Epithelial cell of proximal tubule (primary cell): Measurements from ENCODE around the gene MTURN. TPM values are rescaled to one million over a fixed set of nuclear protein-coding genes. Genes with fewer than 3 reads are reported as not detected.

Experiments used
- DNase-seq: peaks from one replicate; pipeline ENCODE4 v3.0.0-alpha.2; 2011; ENCODE audit warnings: low read depth
- H3K4me3 ChIP-seq: 2 replicates; pipeline ENCODE4 v1.5.1; 2011; ENCODE audit warnings: low read depth, mild to moderate bottlenecking, low read length
- CTCF ChIP-seq: conservative IDR thresholded peaks from 2 replicates; pipeline ENCODE4 v1.5.1; 2012; ENCODE audit warnings: low read depth, mild to moderate bottlenecking, low read length
- total RNA-seq: library from RNA; depleted of rRNA; stranded (reverse); fragments of >200 nt; gene quantifications from 2 replicates; pipeline ENCODE4 v1.2.3, GENCODE V29; 2015

The MTURN gene
- total RNA-seq, 1 donor from 2014 or later, result 4.7 TPM

DNA sequence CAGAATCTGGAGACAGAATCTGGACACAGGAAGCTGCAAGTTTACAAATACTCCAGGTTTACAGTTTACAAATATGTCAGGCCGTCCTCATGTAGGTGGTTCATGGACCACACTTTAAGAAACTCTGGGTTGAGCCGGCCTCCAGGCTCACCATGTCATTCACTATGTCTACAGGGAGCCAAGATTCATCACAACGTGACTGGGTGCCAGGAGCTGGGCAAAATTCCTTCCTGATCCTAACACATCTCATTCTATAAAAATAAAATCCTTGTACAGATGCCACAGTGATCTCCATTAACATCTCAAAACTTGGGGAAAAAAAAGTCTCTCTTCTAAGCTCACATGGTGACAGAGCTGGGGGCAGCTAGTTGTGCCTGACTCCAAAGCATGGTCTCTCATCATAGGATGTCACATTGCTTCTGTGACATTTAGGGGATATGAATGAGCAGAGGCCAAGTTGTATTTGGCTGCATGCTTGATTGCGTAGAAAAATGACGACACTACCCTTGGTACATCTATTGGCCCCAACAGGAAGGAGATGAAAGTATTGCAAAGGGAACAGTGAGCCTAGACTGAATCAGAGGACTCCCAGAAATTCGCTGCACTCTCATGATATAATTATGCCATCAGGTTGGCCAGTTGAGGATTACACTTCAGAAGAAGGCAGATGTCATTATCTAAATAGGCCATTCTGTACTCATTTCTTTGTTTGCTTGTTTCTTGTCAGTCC, 35.9 kb downstream of the MTURN start:
- DNase-seq, result no peak
- no peak overlapping the region for H3K4me3 ChIP-seq
- TF ChIP-seq CTCF, result no peak

DNA sequence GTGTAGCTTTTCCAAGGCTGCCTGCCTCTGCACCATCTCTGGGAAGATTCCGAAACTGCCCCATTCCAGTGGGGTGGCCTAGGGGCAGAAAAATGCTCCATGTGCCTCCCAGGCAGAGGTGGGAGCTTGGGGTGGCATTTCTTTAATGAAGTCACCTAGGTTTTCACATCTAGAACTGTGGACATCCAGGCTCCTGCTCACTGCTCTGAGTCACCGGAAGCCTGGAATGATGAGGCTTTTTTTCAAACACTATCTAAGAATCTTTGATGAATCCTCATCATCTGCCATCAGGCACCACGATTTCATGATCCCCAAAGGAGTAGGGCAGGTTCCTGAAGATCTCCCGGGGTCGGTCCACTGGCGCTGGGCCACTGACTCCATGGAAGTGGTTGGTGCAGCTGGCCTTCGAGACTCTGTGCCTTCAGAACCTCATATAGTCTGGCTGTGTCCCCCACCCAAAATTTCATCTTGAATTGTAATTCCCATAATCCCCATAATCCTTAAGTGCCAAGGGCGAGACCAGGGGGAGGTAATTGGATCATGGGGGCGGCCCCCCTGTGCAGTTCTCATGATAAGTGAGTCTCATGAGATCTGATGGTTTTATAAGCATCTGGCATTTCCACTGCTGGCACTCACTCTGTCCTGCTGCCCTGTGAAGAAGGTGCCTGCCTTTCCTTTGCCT, 37.1 kb downstream of the MTURN start:
- no peak for DNase-seq
- TF ChIP-seq CTCF, result no peak
- no peak overlapping the region for H3K4me3 ChIP-seq

- no peak for TF ChIP-seq CTCF
- DNase-seq, result no peak
- H3K4me3 ChIP-seq, result no peak overlapping the region
Measured at GRCh38 chr7:30172451-30172850, 37.7 kb downstream of the MTURN start.

DNA sequence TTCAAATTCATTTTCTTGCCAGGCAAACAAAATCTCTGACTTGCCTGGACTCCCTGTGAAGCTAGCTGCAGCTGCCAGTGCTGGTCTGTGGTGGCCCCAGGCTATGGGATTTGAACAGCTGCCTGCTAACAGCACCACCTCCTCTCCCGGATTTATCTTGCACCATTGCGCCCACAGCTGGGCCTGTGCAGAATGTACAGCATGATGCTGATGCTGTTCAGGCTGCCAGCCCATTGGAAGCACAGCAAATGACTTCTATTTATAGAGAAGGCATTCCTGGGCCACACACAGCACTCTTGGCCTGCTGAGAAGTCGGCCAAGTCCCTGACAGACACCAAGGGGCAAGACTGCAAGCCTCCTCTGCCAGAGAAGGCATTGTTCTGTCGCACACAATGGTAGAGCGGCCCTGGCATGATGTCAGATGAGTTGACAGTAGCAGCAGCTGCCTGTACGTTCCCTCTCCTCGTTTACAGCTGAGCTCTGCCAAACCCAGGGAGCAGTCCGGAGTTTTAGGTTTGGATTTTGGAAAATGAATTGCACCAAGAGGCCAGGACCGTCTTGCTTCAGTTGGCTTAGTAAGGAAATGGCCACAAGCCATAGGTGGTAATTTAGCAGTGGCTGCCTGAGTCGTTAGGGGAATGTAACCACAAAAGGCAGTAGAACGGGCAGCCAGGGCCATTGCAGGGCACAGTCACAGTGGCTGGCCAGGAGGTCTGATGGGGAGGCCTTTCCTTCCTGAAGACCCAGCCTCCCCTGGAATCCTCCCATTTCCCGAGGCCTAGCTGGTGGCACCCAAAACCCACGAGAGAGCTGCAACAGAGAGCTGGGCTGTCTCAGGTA, 38.5 kb downstream of the MTURN start:
- peak; percentile 20 for TF ChIP-seq CTCF
- no peak for DNase-seq
- H3K4me3 ChIP-seq, result no peak overlapping the region

DNA sequence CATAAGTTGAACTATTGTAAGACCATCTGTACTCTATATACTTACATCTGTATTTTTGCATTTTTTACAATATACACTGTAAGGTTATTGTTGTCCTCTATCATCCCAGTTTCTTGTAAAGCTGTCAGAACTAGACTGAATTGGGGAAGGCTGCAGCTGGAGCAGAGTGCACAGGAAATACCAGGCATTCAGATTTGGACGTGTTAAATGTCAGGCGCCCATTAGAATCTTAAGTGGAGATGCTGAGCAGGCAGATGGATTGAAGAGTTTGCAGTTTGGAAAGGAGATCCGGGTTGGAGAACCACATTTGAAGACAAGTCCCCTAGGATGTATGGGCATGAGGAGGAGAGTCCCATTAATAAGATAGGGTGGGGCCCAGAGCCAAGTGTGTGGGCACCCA, 40.4 kb downstream of the MTURN start:
- DNase-seq, result no peak
- no peak overlapping the region for H3K4me3 ChIP-seq
- TF ChIP-seq CTCF, result no peak

DNA sequence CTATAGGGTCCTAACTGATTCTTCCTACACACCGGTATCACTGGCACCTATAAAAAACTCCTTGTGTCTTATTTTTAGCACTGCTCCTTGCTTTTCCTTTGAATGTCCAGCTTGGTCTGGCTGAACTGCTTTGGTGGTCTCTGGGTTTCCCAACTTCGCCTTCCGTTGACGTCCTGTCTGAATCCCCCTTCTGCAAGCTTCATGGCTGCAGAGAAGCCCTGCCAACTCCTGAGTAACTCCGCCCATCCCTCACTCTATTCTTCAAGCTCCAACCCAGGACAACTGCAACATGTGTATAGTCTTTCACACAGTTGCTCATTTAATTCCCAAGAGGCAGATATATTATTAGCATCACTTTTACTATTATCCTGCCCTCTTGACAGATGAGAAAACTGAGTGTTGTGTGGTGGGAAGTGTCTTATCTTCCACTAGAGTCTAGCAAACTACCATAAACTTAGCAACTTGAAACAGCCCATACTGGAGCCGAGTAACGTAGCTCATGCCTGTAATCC, 40.9 kb downstream of the MTURN start:
- no peak for TF ChIP-seq CTCF
- no peak overlapping the region for H3K4me3 ChIP-seq
- DNase-seq, result no peak
